Measurements from ENCODE around the gene KAZN.

The KAZN gene

GRCh38 chr1:15063346-15063745 is 464.9 kb downstream of the KAZN start:
- Histone ChIP-seq H3K9me2 (replicated peaks; ENCODE audit: control insufficient read depth, low read length) (no peaks in the 10 kb centered on the region), H3K79me2 (ENCODE audit: control insufficient read depth, low read length) (no peaks in the 10 kb centered on the region), H3K27me3 (ENCODE audit: control insufficient read depth, low read length) (no peaks in the 10 kb centered on the region), H3F3A (ENCODE audit: control insufficient read depth, insufficient read depth) (no peaks in the 10 kb centered on the region), H3K4me3 (ENCODE audit: low read length) (no peak overlapping the region), H3K27ac (ENCODE audit: low read depth, low read length) (no peak overlapping the region), H3K4me2 (ENCODE audit: low read length) (no peak overlapping the region), H3K9me3 (ENCODE audit: control insufficient read depth, insufficient read depth, low read length) (peaks cover 7% of the 10 kb centered on the region; the same call in 1 of the 2 replicates), H3K36me3 (ENCODE audit: control insufficient read depth, low read length) (no peaks in the 10 kb centered on the region), H4K20me1 (ENCODE audit: control insufficient read depth, insufficient read depth, low read depth, low read length) (no peaks in the 10 kb centered on the region), H3K4me1 (ENCODE audit: control insufficient read depth, low read length) (no peaks in the 10 kb centered on the region)
- TF ChIP-seq CTCF (IDR thresholded peaks at IDR 0.05; ENCODE audit: low read depth, low read length, poor library complexity, severe bottlenecking) (no peak), EZH2phosphoT487 (IDR thresholded peaks at IDR 0.05; ENCODE audit: borderline replicate concordance, low read length) (no peak)

- H3K79me2 ChIP-seq (ENCODE audit: control insufficient read depth, low read length) = no peaks in the 10 kb centered on the region
- H3F3A ChIP-seq (ENCODE audit: control insufficient read depth, insufficient read depth) = no peaks in the 10 kb centered on the region
- H3K27ac ChIP-seq (ENCODE audit: low read depth, low read length) = no peak overlapping the region
- H4K20me1 ChIP-seq (ENCODE audit: control insufficient read depth, insufficient read depth, low read depth, low read length) = no peaks in the 10 kb centered on the region
- no peaks in the 10 kb centered on the region for H3K9me2 ChIP-seq (replicated peaks; ENCODE audit: control insufficient read depth, low read length)
- no peaks in the 10 kb centered on the region for H3K36me3 ChIP-seq (ENCODE audit: control insufficient read depth, low read length)
- H3K27me3 ChIP-seq (ENCODE audit: control insufficient read depth, low read length) = no peaks in the 10 kb centered on the region
- no peak overlapping the region for H3K4me3 ChIP-seq (ENCODE audit: low read length)
- H3K4me1 ChIP-seq (ENCODE audit: control insufficient read depth, low read length) = no peaks in the 10 kb centered on the region
- TF ChIP-seq CTCF (IDR thresholded peaks at IDR 0.05; ENCODE audit: low read depth, low read length, poor library complexity, severe bottlenecking) = no peak
- no peak for TF ChIP-seq EZH2phosphoT487 (IDR thresholded peaks at IDR 0.05; ENCODE audit: borderline replicate concordance, low read length)
- no peak overlapping the region for H3K4me2 ChIP-seq (ENCODE audit: low read length)
- peaks cover 7% of the 10 kb centered on the region; the same call in 1 of the 2 replicates for H3K9me3 ChIP-seq (ENCODE audit: control insufficient read depth, insufficient read depth, low read length)
Measured at GRCh38 chr1:15063783-15064182, 465.3 kb downstream of the KAZN start.

- H3K9me2 ChIP-seq (replicated peaks; ENCODE audit: control insufficient read depth, low read length) = no peaks in the 10 kb centered on the region
- no peak overlapping the region for H3K4me3 ChIP-seq (ENCODE audit: low read length)
- H3F3A ChIP-seq (ENCODE audit: control insufficient read depth, insufficient read depth) = no peaks in the 10 kb centered on the region
- peaks cover 7% of the 10 kb centered on the region; the same call in 1 of the 2 replicates for H3K9me3 ChIP-seq (ENCODE audit: control insufficient read depth, insufficient read depth, low read length)
- TF ChIP-seq EZH2phosphoT487 (IDR thresholded peaks at IDR 0.05; ENCODE audit: borderline replicate concordance, low read length) (no peak), CTCF (IDR thresholded peaks at IDR 0.05; ENCODE audit: low read depth, low read length, poor library complexity, severe bottlenecking) (no peak)
- H3K4me2 ChIP-seq (ENCODE audit: low read length) = no peak overlapping the region
- no peaks in the 10 kb centered on the region for H3K4me1 ChIP-seq (ENCODE audit: control insufficient read depth, low read length)
- no peaks in the 10 kb centered on the region for H4K20me1 ChIP-seq (ENCODE audit: control insufficient read depth, insufficient read depth, low read depth, low read length)
- no peaks in the 10 kb centered on the region for H3K79me2 ChIP-seq (ENCODE audit: control insufficient read depth, low read length)
- no peak overlapping the region for H3K27ac ChIP-seq (ENCODE audit: low read depth, low read length)
- no peaks in the 10 kb centered on the region for H3K36me3 ChIP-seq (ENCODE audit: control insufficient read depth, low read length)
- H3K27me3 ChIP-seq (ENCODE audit: control insufficient read depth, low read length) = no peaks in the 10 kb centered on the region
Measured at GRCh38 chr1:15064217-15064929, 465.9 kb downstream of the KAZN start.
